Lower leg skin (tissue), 3 donors: ENCODE data around the gene FOXO4.

ENCODE experiments used
- POLR2A ChIP-seq, 2 donors: fragments of 450-650 bp; IDR thresholded peaks; one replicate each; pipeline ENCODE4 v1.6.1; 2016 to 2017; ENCODE audit warnings: antibody characterized with exemption in 2 of 2, mild to moderate bottlenecking in 1 of 2, moderate library complexity in 1 of 2
- TF ChIP-seq, protein P1 (sequence below), 3 donors: fragments of 450-650 bp; IDR thresholded peaks; one replicate each; pipeline ENCODE4 v1.5.1; 2016; ENCODE audit warnings: antibody characterized with exemption in 3 of 3, mild to moderate bottlenecking in 3 of 3, moderate library complexity in 2 of 3

DNA sequence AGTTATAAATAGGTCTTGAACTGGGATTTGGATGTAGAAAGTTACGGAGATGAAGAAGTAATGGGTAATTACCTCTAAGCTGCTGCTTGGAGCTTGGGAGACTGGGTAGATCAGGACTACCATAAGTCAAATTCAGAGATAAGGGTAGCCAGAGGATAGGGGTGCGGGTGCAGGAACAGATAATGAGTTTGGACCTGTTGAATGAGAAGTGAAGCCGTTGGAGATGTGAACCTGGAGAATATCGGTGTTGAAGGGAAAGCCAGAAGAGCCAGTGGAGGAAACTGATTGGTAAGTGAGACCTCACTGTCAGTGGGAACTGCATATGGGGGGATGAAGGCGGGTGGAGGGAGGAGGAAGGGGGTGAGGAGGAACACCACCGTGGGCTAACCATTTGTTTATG is 618 bp upstream of the FOXO4 start:
- TF ChIP-seq, protein P1, sequence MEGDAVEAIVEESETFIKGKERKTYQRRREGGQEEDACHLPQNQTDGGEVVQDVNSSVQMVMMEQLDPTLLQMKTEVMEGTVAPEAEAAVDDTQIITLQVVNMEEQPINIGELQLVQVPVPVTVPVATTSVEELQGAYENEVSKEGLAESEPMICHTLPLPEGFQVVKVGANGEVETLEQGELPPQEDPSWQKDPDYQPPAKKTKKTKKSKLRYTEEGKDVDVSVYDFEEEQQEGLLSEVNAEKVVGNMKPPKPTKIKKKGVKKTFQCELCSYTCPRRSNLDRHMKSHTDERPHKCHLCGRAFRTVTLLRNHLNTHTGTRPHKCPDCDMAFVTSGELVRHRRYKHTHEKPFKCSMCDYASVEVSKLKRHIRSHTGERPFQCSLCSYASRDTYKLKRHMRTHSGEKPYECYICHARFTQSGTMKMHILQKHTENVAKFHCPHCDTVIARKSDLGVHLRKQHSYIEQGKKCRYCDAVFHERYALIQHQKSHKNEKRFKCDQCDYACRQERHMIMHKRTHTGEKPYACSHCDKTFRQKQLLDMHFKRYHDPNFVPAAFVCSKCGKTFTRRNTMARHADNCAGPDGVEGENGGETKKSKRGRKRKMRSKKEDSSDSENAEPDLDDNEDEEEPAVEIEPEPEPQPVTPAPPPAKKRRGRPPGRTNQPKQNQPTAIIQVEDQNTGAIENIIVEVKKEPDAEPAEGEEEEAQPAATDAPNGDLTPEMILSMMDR (IDR thresholded peaks at IDR 0.05): no peak
- TF ChIP-seq POLR2A (IDR thresholded peaks at IDR 0.05): no peak
